ENCODE data around the gene TEX26.

DNA sequence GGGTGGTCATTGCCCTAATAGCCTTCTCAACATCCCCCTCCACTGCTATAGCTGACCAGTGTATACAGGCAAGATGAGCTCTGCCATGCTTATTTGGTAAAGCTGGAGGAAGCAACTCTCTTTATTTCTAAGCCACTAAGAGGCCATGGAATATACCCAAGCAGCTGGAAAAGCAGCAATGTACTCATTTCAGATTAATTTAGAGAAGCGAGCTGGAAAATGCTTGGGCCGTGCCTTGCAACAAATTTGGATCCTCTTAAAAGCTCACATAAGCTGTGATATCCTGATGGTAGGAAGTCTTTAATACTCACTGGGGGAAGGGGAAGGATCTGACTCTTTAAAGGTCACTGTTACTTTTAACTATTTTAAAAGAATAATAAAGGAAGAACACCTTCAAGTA lies 77.8 kb downstream of the TEX26 start:
- TF ChIP-seq, protein P1, sequence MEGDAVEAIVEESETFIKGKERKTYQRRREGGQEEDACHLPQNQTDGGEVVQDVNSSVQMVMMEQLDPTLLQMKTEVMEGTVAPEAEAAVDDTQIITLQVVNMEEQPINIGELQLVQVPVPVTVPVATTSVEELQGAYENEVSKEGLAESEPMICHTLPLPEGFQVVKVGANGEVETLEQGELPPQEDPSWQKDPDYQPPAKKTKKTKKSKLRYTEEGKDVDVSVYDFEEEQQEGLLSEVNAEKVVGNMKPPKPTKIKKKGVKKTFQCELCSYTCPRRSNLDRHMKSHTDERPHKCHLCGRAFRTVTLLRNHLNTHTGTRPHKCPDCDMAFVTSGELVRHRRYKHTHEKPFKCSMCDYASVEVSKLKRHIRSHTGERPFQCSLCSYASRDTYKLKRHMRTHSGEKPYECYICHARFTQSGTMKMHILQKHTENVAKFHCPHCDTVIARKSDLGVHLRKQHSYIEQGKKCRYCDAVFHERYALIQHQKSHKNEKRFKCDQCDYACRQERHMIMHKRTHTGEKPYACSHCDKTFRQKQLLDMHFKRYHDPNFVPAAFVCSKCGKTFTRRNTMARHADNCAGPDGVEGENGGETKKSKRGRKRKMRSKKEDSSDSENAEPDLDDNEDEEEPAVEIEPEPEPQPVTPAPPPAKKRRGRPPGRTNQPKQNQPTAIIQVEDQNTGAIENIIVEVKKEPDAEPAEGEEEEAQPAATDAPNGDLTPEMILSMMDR (conservative IDR thresholded peaks at IDR 0.05; ENCODE audit: low read length): no peak
- TF ChIP-seq EZH2phosphoT487 (IDR thresholded peaks at IDR 0.05; ENCODE audit: borderline replicate concordance, low read depth, low read length): no peak

Measured in OCI-LY7 (cell line).